ENCODE measurements around the gene DUSP1.

DNA sequence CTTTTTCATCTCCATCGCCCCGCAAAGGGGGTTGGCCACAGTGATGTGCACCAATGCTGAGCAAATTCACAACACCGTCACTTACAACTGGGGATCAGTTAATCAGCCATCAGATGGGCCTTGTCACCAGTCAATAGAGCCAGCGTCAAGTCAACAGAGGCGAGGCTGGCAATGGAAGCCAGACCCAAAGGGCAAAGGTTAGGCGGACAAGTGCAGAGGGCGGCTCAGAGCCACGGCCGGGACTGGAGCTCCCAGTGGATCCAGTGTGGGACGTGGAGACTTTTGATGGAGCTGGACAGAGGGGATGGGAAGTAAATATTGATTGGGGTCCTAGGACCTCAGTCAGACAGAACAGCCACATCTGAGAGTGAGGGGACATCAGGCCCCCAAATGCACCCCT is 45.7 kb downstream of the DUSP1 start:
- TF ChIP-seq CEBPB (IDR thresholded peaks at IDR 0.05; ENCODE audit: low read depth) (no peak), CTCF (IDR thresholded peaks at IDR 0.05 in 2 of 3, conservative IDR thresholded peaks at IDR 0.05 in 1 of 3; ENCODE audit: borderline replicate concordance in 1 of 3, insufficient read depth in 1 of 3, low read depth in 2 of 3, low read length in 2 of 3) (no peak), SIN3A (IDR thresholded peaks at IDR 0.05; ENCODE audit: low read depth) (no peak), YY1 (IDR thresholded peaks at IDR 0.05; ENCODE audit: extremely low read depth, insufficient replicate concordance, low read depth, low read length) (no peak), POLR2AphosphoS5 (IDR thresholded peaks at IDR 0.05; ENCODE audit: low read depth, low read length) (no peak), POLR2A (IDR thresholded peaks at IDR 0.05; ENCODE audit: borderline replicate concordance, extremely low read depth, insufficient read depth, insufficient read length) (no peak), EZH2phosphoT487 (IDR thresholded peaks at IDR 0.05; ENCODE audit: borderline replicate concordance) (no peak), SRF (IDR thresholded peaks at IDR 0.05; ENCODE audit: low read depth) (no peak), EGR1 (IDR thresholded peaks at IDR 0.05; ENCODE audit: low read depth) (no peak)
- TF ChIP-seq, protein P1, sequence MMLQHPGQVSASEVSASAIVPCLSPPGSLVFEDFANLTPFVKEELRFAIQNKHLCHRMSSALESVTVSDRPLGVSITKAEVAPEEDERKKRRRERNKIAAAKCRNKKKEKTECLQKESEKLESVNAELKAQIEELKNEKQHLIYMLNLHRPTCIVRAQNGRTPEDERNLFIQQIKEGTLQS (IDR thresholded peaks at IDR 0.05), result no peak

Measured in HCT116 (cell line).